ENCODE results near the gene TRPM2. TPM values are rescaled to one million over a fixed set of nuclear protein-coding genes. Genes with fewer than 3 reads are reported as not detected.
A peak's percentile ranks its signal among the peaks of the same experiment; 100 is the strongest.

Gene TRPM2
- total RNA-seq, 1 experiment from 2014 or later, result not detected

DNA sequence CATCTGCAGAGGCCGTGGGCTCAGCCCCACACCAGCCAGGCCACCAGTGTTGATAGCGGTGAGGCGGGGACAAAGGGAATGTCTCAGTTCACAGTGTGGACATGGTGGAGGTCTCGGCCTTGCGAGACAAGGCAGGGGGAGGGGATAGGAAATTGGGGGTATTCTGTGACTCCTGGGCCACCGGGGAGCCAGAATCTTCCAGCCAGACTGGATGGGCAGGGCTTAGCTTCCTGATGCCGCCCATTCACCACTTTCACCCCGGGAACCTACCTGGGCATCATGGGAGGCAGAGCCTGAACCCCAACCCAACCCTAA, 107.0 kb downstream of the TRPM2 start:
- Histone ChIP-seq H3K9me3 (ENCODE audit: insufficient read depth, low read depth) (no peaks in the 10 kb centered on the region), H3K27me3 (ENCODE audit: insufficient read depth, low read depth) (peaks cover 22% of the 10 kb centered on the region), H3K4me2 (no peak overlapping the region), H3K9me2 (ENCODE audit: insufficient read depth) (no peaks in the 10 kb centered on the region), H3K4me1 (replicated peaks; ENCODE audit: insufficient read depth) (no peaks in the 10 kb centered on the region), H3K36me3 (ENCODE audit: low read depth) (no peaks in the 10 kb centered on the region), H3F3A (ENCODE audit: insufficient read depth, low read depth) (no peaks in the 10 kb centered on the region), H3K4me3 (no peak overlapping the region), H2AFZ (no peak overlapping the region), H3K79me2 (ENCODE audit: low read depth) (no peaks in the 10 kb centered on the region), H4K20me1 (ENCODE audit: insufficient read depth) (no peaks in the 10 kb centered on the region), H3K27ac (no peak overlapping the region)
- POLR2A ChIA-PET (ENCODE audit: unreplicated experiment), result no interaction called here
- BruUV-seq (replicated peaks), result no TSS peak
- intact Hi-C loops (cut with micrococcal nuclease; ENCODE audit: unreplicated experiment), result no loop called here
- CTCF ChIA-PET, result no interaction called here
- no peak for DNase-seq
- TF ChIP-seq EZH2 (IDR thresholded peaks at IDR 0.05; ENCODE audit: low read depth) (no peak), CTCF (conservative IDR thresholded peaks at IDR 0.05) (no peak)

DNA sequence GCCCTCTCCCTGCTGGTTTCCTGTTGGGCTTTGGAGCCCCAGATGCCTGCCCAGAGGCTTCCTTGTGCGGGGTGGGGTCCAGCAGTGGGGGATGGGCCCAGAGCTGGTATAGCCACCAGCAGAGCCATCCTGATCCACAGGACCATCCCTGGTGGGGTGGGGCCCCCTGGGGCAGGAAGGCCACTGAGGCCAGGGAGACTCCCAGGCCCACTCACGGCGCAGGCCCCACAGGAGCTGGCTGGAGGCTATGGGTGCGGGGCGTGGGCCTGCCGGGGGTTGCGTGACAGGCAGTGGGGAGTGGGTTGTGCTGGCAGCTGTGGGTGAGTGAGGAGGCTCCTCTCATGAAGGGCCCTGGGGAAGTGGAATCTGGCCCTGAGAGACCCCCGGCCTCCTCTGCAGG, 107.6 kb downstream of the TRPM2 start:
- POLR2A ChIA-PET (ENCODE audit: unreplicated experiment), result no interaction called here
- Histone ChIP-seq H2AFZ (no peak overlapping the region), H4K20me1 (ENCODE audit: insufficient read depth) (no peaks in the 10 kb centered on the region), H3K79me2 (ENCODE audit: low read depth) (no peaks in the 10 kb centered on the region), H3F3A (ENCODE audit: insufficient read depth, low read depth) (no peaks in the 10 kb centered on the region), H3K27ac (no peak overlapping the region), H3K9me2 (ENCODE audit: insufficient read depth) (no peaks in the 10 kb centered on the region), H3K36me3 (ENCODE audit: low read depth) (no peaks in the 10 kb centered on the region), H3K27me3 (ENCODE audit: insufficient read depth, low read depth) (peaks cover 25% of the 10 kb centered on the region), H3K9me3 (ENCODE audit: insufficient read depth, low read depth) (no peaks in the 10 kb centered on the region), H3K4me3 (no peak overlapping the region), H3K4me2 (no peak overlapping the region), H3K4me1 (replicated peaks; ENCODE audit: insufficient read depth) (no peaks in the 10 kb centered on the region)
- DNase-seq, result no peak
- no TSS peak for BruUV-seq (replicated peaks)
- TF ChIP-seq EZH2 (IDR thresholded peaks at IDR 0.05; ENCODE audit: low read depth) (no peak), CTCF (conservative IDR thresholded peaks at IDR 0.05) (no peak)
- intact Hi-C loops (cut with micrococcal nuclease; ENCODE audit: unreplicated experiment), result no loop called here
- CTCF ChIA-PET, result no interaction called here

DNA sequence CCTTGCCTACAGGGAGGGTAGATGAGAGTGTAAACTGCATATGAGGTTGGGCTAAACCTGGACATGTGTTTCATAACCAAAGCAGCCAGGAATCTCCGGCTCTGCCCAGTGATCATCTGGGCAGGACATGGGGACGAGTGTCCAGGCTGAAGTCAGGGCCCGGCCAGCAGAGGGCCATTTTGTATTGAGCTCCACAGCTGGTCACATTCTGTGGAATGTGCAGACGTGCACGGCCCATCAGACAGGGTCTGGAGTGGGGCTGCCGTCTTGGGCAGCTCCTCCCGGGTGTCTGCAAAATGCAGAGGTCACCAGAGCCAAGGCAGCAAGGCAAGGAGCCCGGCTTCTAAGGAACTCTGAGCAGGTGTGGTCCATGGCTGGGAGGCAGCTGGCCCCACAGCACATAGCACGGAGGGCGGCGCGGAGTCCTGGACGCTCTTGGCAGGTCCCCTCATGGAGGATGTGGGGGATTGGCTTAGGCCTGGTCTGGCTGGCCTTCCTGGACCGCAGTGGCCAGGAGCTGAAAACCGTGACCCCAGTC, 108.1 kb downstream of the TRPM2 start:
- CTCF ChIA-PET, result interaction anchor here (0.6 kb wide), 1 partner anchor 9 kb away, joined by 3 read pairs; no protein-coding TSS in a partner anchor
- TF ChIP-seq CTCF (conservative IDR thresholded peaks at IDR 0.05) (0 out of 2 replicates have a peak, but pooled peaks have one; percentile 17), EZH2 (IDR thresholded peaks at IDR 0.05; ENCODE audit: low read depth) (no peak)
- no peaks in the 10 kb centered on the region for H3F3A ChIP-seq (ENCODE audit: insufficient read depth, low read depth)
- H4K20me1 ChIP-seq (ENCODE audit: insufficient read depth), result no peaks in the 10 kb centered on the region
- H3K9me2 ChIP-seq (ENCODE audit: insufficient read depth), result no peaks in the 10 kb centered on the region
- no peak overlapping the region for H3K27ac ChIP-seq
- no peaks in the 10 kb centered on the region for H3K36me3 ChIP-seq (ENCODE audit: low read depth)
- BruUV-seq (replicated peaks), result no TSS peak
- no peaks in the 10 kb centered on the region for H3K9me3 ChIP-seq (ENCODE audit: insufficient read depth, low read depth)
- H2AFZ ChIP-seq, result no peak overlapping the region
- H3K4me1 ChIP-seq (replicated peaks; ENCODE audit: insufficient read depth), result no peaks in the 10 kb centered on the region
- no peak for DNase-seq
- intact Hi-C loops (cut with micrococcal nuclease; ENCODE audit: unreplicated experiment), result no loop called here
- H3K4me2 ChIP-seq, result no peak overlapping the region
- peaks cover 30% of the 10 kb centered on the region for H3K27me3 ChIP-seq (ENCODE audit: insufficient read depth, low read depth)
- no peak overlapping the region for H3K4me3 ChIP-seq
- no peaks in the 10 kb centered on the region for H3K79me2 ChIP-seq (ENCODE audit: low read depth)
- POLR2A ChIA-PET (ENCODE audit: unreplicated experiment), result no interaction called here
